CD4-positive, alpha-beta T cell treated with Interleukin-17A for 1 hour (primary cell): ENCODE measurements around the gene PPM1A.

ENCODE experiments used
- DNase-seq: peaks from one replicate; pipeline ENCODE4 v3.0.0-alpha.2; 2020

The PPM1A gene

GRCh38 chr14:60248697-60249318 lies at the start of gene PPM1A:
Gene PPM1A (plus strand): TSS chr14:60249221. CDS start chr14:60282704, 33,483 bp downstream.
- DNase-seq, result peak; percentile 97

DNA sequence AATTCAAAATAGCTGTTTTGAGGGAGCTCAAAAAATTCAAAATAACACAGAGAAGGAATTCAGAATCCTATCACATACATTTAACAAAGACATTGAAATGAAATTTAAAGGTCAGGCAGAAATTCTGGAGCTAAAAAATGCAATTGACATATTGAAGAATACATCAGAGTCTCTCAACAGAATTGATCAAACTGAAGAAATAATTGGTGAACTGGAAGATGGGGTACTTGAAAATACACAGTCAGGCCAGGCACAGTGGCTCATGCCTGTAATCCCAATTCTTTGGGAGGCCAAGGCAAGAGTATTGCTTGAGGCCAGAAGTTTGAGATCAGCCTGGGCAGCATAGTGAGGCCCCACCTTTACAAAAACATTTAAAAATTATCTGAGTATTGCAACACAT lies 49.7 kb upstream of the PPM1A start:
- no peak for DNase-seq

GRCh38 chr14:60204104-60204842 lies 44.7 kb upstream of the PPM1A start:
- DNase-seq, result no peak

GRCh38 chr14:60204843-60205774 lies 43.9 kb upstream of the PPM1A start:
- DNase-seq, result no peak

DNA sequence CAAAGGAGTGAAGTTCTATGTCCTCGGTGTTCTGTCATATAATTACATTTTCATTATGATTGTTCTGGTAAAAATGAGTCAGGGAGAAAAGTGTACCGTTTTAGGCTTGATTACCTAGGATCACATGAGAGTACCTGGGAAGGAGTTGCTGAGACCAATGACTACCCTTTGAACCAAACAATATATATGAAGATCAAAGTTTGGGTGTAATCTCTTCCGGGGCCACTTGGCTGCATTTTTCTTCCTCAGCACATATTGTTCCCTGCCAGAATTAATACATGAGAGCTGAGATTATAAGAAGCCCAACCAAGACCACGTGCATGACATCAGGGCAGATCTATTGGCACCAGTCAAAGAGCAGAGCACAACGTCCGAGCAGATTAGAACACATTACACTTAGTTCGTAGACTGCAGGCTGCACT lies 42.8 kb upstream of the PPM1A start:
- DNase-seq, result no peak

GRCh38 chr14:60206837-60207533 lies 42.0 kb upstream of the PPM1A start:
- no peak for DNase-seq

DNA sequence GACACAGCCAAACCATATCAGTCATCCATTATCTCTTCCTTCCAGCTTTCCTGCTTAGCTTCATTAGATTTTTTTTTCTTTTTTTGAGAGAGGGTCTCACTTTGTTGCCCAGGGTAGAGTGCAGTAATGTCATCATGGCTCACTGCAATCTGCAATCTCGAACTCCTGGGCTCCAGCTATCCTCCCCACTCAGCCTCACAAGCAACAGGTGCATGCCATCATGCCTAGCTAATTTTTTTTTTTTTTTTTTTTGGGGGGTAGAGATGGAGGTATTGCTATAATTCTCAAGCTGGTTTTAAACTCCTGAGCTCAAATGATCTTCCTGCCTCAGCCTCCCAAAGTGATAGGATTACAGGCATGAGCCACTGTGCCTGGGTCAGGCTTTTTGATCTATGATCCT lies 38.3 kb upstream of the PPM1A start:
- no peak for DNase-seq

DNA sequence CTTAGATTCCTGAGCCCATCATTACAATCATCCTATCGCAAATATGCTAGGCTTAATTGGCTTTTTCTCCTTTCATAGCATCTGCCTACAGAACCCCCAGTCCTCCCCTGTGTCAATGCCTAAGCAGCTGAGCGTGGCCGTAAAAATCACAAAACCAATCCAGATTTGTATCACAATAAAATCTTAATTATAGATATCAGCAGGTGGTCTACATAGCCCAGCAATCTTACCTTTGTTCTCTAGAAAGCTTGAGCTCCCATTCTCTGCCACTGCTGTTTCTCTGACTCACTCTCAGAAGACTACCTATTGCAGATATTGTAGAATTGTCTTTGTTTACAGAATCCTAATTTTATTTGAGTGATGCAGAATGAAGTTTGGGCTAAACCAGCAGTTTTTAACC lies 37.9 kb upstream of the PPM1A start:
- DNase-seq, result no peak

DNA sequence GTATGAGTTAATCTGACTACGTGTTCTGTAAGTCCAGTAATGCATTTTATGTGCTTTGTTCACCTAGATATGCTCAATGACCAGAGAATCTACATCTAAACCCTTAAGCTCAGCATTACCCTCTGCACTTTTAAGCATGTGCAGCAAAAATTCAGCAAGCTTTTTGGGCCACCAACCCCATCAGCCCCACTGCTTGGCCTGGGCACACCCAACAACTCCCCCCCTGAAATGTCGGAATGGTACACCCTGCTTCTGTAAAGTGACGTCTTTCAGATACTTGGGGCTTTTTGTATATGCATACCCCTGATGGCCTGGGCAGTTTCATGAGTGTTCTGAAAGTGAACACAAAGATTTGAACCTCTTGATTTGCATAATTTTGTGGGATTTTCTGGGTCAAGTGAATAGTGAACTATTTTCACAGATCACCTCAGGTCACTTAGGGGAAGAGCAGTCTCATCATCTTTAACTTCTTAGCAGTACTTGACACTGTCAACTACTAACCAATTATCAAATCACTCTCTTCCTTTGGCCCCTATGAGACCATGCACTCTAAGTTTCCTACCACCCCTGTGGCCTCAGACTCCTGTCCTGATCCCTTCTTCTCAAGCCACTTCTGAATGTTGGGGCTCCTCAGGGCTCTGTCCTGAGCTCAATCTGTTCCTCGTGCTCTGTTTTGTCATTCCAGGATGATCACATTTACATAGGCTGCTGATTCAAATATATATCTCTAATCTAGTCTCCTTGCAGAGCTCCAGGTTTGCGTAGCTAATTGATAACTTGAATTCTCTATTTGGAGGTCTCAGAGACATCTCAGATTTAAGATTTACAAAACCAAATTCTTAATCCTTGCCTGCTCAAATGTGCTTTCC lies 36.3 kb upstream of the PPM1A start:
- DNase-seq, result no peak

DNA sequence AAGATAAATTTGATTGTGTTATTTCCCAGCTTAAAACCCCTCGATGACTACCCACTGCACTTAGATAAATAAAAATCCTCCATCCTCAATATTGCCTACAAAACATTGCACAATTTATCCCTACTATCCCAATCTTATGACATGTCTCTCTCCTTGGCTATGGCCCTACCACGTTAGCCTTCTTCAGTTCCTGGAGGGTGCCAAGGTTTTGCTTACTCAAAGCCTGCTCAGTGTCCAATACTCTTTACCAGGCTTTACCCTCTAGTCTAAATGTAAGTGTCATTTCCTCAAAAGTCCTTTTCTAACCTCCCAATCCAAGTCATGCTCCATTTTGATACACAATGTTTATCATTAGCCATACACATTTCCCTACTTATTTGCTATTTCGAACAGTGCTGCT lies 35.0 kb upstream of the PPM1A start:
- no peak for DNase-seq

DNA sequence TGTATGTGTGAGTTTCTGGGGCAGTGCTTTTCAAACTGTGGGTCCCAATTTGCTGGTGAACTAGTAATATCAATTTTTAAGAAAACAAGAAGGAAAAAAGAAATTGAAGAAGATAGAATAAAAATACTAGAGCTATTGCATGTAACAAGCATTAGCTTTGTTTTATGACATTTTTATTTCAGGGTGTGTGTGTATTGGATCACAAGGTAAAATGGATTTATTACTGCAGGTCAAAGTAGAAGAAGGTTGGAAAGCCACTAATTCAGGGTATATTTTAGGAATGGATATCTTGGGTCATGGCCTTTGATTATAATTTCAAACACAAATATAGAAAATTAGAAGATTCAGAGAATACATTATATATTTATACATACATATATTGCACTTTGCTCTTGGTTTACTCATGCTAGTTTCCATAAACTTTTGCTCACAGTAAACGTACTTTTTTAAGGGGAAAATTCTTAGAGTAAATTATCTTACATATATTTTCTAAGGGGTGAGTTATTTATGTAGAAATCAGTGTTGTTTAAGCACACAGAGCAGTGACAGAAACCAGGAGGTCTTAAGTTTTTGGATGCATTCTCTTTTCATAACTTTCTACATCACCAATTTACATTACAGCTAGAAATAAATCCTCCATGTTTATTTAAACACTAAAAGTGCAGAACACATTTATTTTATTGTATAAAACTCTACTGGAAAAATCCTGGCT lies 34.5 kb upstream of the PPM1A start:
- no peak for DNase-seq

GRCh38 chr14:60215127-60215444 lies 33.9 kb upstream of the PPM1A start:
- no peak for DNase-seq

- DNase-seq, result no peak
Observed at GRCh38 chr14:60215520-60216420, 33.3 kb upstream of the PPM1A start.

GRCh38 chr14:60217713-60218112 lies 31.3 kb upstream of the PPM1A start:
- DNase-seq, result no peak

- no peak for DNase-seq
Observed at GRCh38 chr14:60220084-60220483, 28.9 kb upstream of the PPM1A start.

GRCh38 chr14:60220917-60221316 lies 28.1 kb upstream of the PPM1A start:
- no peak for DNase-seq

DNA sequence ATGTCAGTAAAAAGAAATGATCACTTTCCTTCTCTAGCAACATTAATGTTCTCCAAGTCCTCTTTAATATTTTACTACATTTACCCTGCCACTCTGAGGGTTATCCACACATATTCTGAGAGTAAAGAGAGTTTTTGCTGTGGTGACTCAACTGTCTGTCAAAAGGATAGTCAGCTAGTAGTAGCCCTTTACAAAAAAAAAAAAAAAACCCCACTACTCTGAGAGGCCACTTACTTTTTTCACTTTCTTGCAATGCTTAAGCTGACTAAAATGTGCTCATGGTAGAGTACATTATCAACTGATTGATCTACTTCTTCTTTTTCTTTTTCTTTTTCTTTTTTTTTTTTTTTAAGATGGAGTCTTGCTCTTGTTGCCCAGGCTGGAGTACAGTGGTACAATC lies 27.6 kb upstream of the PPM1A start:
- DNase-seq, result no peak

GRCh38 chr14:60222820-60223219 lies 26.2 kb upstream of the PPM1A start:
- no peak for DNase-seq

- no peak for DNase-seq
Observed at GRCh38 chr14:60225265-60225664, 23.8 kb upstream of the PPM1A start.

- DNase-seq, result no peak
Observed at GRCh38 chr14:60226298-60226697, 22.7 kb upstream of the PPM1A start.
